HAP-1 (cell line): ENCODE results near the gene LYAR.
"Not testable (repeated sequence)": the region's sequence is repeated elsewhere in the genome, so short reads cannot be mapped to it uniquely, and the experiment has no call there.

Experiments
- DNase-seq, 2 experiments: peaks; one replicate each; pipeline ENCODE4 v3.0.0-alpha.2; 2016 to 2020; ENCODE audit warnings: low spot score in 2 of 2
- H3K27me3 ChIP-seq: fragments of 250-450 bp; sonication (Bioruptor Pico); 2 replicates; pipeline ENCODE4 v1.5.1; 2020; ENCODE audit warnings: low read depth, mild to moderate bottlenecking, moderate library complexity
- H3K36me3 ChIP-seq: fragments of 250-450 bp; sonication (Bioruptor Pico); replicated peaks from 2 replicates; pipeline ENCODE4 v1.5.1; 2020; ENCODE audit warnings: mild to moderate bottlenecking
- H3K4me1 ChIP-seq: fragments of 250-450 bp; sonication (Bioruptor Pico); 2 replicates; pipeline ENCODE4 v1.5.1; 2020; ENCODE audit warnings: mild to moderate bottlenecking
- H3K4me3 ChIP-seq: fragments of 250-450 bp; sonication (Bioruptor Pico); 2 replicates; pipeline ENCODE4 v1.5.1; 2020; ENCODE audit warnings: mild to moderate bottlenecking, moderate library complexity
- H3K9me3 ChIP-seq: fragments of 250-450 bp; sonication (Bioruptor Pico); 2 replicates; pipeline ENCODE4 v1.5.1; 2020; ENCODE audit warnings: mild to moderate bottlenecking, moderate library complexity
- in situ Hi-C: fragments of 300-500 bp; cut with MboI; formaldehyde crosslinking; loops from 3 replicates; pipeline ENCODE4 v1.14.3; 2020; ENCODE audit warnings: low sequenced_read_pairs, inconsistent platforms, mixed read lengths

Gene LYAR

GRCh38 chr4:4268776-4269175 is 21.2 kb downstream of the LYAR start:
- Histone ChIP-seq H3K27me3 (no peaks in the 10 kb centered on the region), H3K36me3 (peaks cover 51% of the 10 kb centered on the region), H3K4me3 (no peak overlapping the region), H3K9me3 (no peaks in the 10 kb centered on the region), H3K4me1 (no peaks in the 10 kb centered on the region)
- in situ Hi-C loops, result no loop called here
- DNase-seq, result no peak

- no peak overlapping the region for H3K4me3 ChIP-seq
- H3K27me3 ChIP-seq, result no peaks in the 10 kb centered on the region
- in situ Hi-C loops, result no loop called here
- DNase-seq, result no peak
- H3K36me3 ChIP-seq, result peaks cover 43% of the 10 kb centered on the region
- H3K9me3 ChIP-seq, result no peaks in the 10 kb centered on the region
- H3K4me1 ChIP-seq, result no peaks in the 10 kb centered on the region
Observed at GRCh38 chr4:4267981-4268380, 22.0 kb downstream of the LYAR start.

- H3K4me1 ChIP-seq, result no peaks in the 10 kb centered on the region
- H3K9me3 ChIP-seq, result no peaks in the 10 kb centered on the region
- H3K4me3 ChIP-seq, result no peak overlapping the region
- in situ Hi-C loops, result no loop called here
- no peaks in the 10 kb centered on the region for H3K27me3 ChIP-seq
- H3K36me3 ChIP-seq, result no peaks in the 10 kb centered on the region
- DNase-seq, result peak in 1 of 2 experiments; percentile 33
Observed at GRCh38 chr4:4260185-4260751, 29.7 kb downstream of the LYAR start.

GRCh38 chr4:4259484-4260100 is 30.4 kb downstream of the LYAR start:
- Histone ChIP-seq H3K4me3 (no peak overlapping the region), H3K9me3 (no peaks in the 10 kb centered on the region), H3K27me3 (no peaks in the 10 kb centered on the region), H3K36me3 (no peaks in the 10 kb centered on the region), H3K4me1 (no peaks in the 10 kb centered on the region)
- in situ Hi-C loops, result no loop called here
- DNase-seq, result no peak

GRCh38 chr4:4257705-4258104 is 32.2 kb downstream of the LYAR start:
- H3K9me3 ChIP-seq, H3K36me3 ChIP-seq, H3K4me3 ChIP-seq, H3K4me1 ChIP-seq, H3K27me3 ChIP-seq, DNase-seq, in situ Hi-C loops: not testable (repeated sequence)

- no peak for DNase-seq
- in situ Hi-C loops, result no loop called here
- H3K4me1 ChIP-seq, result no peaks in the 10 kb centered on the region
Observed at GRCh38 chr4:4256799-4257198, 33.2 kb downstream of the LYAR start.

GRCh38 chr4:4254666-4255065 is 35.3 kb downstream of the LYAR start:
- in situ Hi-C loops, result no loop called here
- no peaks in the 10 kb centered on the region for H3K4me1 ChIP-seq
- H3K4me3 ChIP-seq, result no peak overlapping the region
- no peak for DNase-seq
- no peaks in the 10 kb centered on the region for H3K9me3 ChIP-seq
- H3K36me3 ChIP-seq, result no peaks in the 10 kb centered on the region
- no peaks in the 10 kb centered on the region for H3K27me3 ChIP-seq

More at GRCh38 chr4:4256799-4257198, 33.2 kb downstream of the LYAR start:
- Histone ChIP-seq H3K9me3 (no peaks in the 10 kb centered on the region), H3K27me3 (no peaks in the 10 kb centered on the region), H3K4me3 (no peak overlapping the region), H3K36me3 (no peaks in the 10 kb centered on the region)

GRCh38 chr4:4254199-4254598 is 35.8 kb downstream of the LYAR start:
- H3K9me3 ChIP-seq, result no peaks in the 10 kb centered on the region
- no peaks in the 10 kb centered on the region for H3K27me3 ChIP-seq
- no peaks in the 10 kb centered on the region for H3K4me1 ChIP-seq
- DNase-seq, result no peak
- in situ Hi-C loops, result no loop called here
- no peaks in the 10 kb centered on the region for H3K36me3 ChIP-seq
- H3K4me3 ChIP-seq, result no peak overlapping the region

GRCh38 chr4:4249866-4250265 is 40.1 kb downstream of the LYAR start:
- Histone ChIP-seq H3K36me3 (peaks cover 12% of the 10 kb centered on the region), H3K4me3 (no peak overlapping the region), H3K27me3 (no peaks in the 10 kb centered on the region), H3K4me1 (peaks cover 7% of the 10 kb centered on the region), H3K9me3 (no peaks in the 10 kb centered on the region)
- in situ Hi-C loops, result no loop called here
- DNase-seq, result no peak

- in situ Hi-C loops, H3K4me3 ChIP-seq, H3K27me3 ChIP-seq, H3K9me3 ChIP-seq, H3K4me1 ChIP-seq, DNase-seq: not testable (repeated sequence)
- H3K36me3 ChIP-seq, result peaks cover 17% of the 10 kb centered on the region
Observed at GRCh38 chr4:4249342-4249741, 40.6 kb downstream of the LYAR start.

- no peak for DNase-seq
- no peaks in the 10 kb centered on the region for H3K27me3 ChIP-seq
- peaks cover 22% of the 10 kb centered on the region for H3K36me3 ChIP-seq
- in situ Hi-C loops, result no loop called here
- H3K4me1 ChIP-seq, result peaks cover 7% of the 10 kb centered on the region
- H3K4me3 ChIP-seq, result peak overlapping the region; percentile 74
- no peaks in the 10 kb centered on the region for H3K9me3 ChIP-seq
Observed at GRCh38 chr4:4248885-4249203, 41.1 kb downstream of the LYAR start.

GRCh38 chr4:4248029-4248884 is 41.7 kb downstream of the LYAR start, which contains the start of gene TMEM128:
Gene TMEM128 (minus strand): TSS chr4:4248223. CDS start chr4:4248202, 21 bp downstream.
- H3K4me1 ChIP-seq, result peaks cover 7% of the 10 kb centered on the region
- peaks cover 28% of the 10 kb centered on the region for H3K36me3 ChIP-seq
- no peaks in the 10 kb centered on the region for H3K9me3 ChIP-seq
- in situ Hi-C loops, result no loop called here
- peak within 1 kb of the TSS; percentile 74 for H3K4me3 ChIP-seq
- DNase-seq, result peak; percentile 86 to 94
- H3K27me3 ChIP-seq, result no peaks in the 10 kb centered on the region

- Histone ChIP-seq H3K4me3 (peak overlapping the region; percentile 74), H3K9me3 (no peaks in the 10 kb centered on the region), H3K27me3 (no peaks in the 10 kb centered on the region), H3K36me3 (peaks cover 31% of the 10 kb centered on the region), H3K4me1 (peaks cover 7% of the 10 kb centered on the region)
- in situ Hi-C loops, result no loop called here
- no peak for DNase-seq
Observed at GRCh38 chr4:4247696-4248028, 42.3 kb downstream of the LYAR start.

GRCh38 chr4:4245172-4245571 is 44.8 kb downstream of the LYAR start:
- Histone ChIP-seq H3K36me3 (peaks cover 48% of the 10 kb centered on the region), H3K27me3 (no peaks in the 10 kb centered on the region), H3K4me1 (peaks cover 7% of the 10 kb centered on the region), H3K9me3 (no peaks in the 10 kb centered on the region), H3K4me3 (no peak overlapping the region)
- DNase-seq, result no peak
- in situ Hi-C loops, result no loop called here
